H4 (cell line): Measurements from ENCODE around the gene CEP57L1. TPM values are rescaled to one million over a fixed set of nuclear protein-coding genes. Genes with fewer than 3 reads are reported as not detected.
"Not testable (repeated sequence)": the region's sequence is repeated elsewhere in the genome, so short reads cannot be mapped to it uniquely, and the experiment has no call there.

ENCODE experiments used
- DNase-seq: peaks from one replicate; pipeline ENCODE4 v3.0.0-alpha.2; 2015; ENCODE audit warnings: low spot score
- total RNA-seq: library from RNA; depleted of rRNA; stranded (reverse); fragments of >200 nt; shearing (Covaris generic); gene quantifications from 2 replicates; pipeline ENCODE4 v1.2.3, GENCODE V29; 2014

Gene CEP57L1
- total RNA-seq, 1 experiment from 2014 or later: 13.9 TPM

DNA sequence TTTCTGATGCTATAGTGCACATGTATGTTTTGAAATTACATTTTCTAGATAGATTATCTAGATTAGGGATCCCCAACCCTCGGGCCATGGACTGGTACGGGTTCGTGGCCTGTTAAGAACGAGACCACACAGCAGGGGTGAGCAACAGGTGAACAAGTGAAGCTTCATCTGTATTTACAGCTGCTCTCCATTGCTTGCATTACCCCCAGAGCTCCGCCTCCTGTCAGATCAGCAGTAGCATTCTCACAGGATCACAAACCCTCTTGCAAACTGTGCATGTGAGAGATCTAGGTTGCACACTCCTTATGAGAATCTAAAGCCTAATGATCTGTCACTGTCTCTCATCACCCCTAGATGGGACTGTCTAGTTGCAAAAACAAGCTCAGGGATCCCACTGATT is 10.4 kb downstream of the CEP57L1 start:
- DNase-seq: no peak

DNA sequence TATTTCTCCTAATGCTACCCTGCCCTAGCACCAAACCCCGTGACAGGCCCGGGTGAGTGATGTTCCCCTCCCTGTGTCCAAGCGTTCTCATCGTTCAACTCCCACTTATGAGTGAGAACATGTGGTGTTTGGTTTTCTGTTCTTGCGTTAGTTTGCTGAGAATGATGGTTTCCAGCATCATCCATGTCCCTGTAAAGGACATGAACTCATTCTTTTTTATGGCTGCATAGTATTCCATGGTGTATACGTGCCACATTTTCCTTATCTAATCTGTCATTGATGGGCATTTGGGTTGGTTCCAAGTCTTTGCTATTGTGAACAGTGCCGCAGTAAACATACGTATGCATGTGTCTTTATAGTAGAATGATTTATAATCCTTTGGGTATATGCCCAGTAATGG is 14.4 kb downstream of the CEP57L1 start:
- DNase-seq: not testable (repeated sequence)

DNA sequence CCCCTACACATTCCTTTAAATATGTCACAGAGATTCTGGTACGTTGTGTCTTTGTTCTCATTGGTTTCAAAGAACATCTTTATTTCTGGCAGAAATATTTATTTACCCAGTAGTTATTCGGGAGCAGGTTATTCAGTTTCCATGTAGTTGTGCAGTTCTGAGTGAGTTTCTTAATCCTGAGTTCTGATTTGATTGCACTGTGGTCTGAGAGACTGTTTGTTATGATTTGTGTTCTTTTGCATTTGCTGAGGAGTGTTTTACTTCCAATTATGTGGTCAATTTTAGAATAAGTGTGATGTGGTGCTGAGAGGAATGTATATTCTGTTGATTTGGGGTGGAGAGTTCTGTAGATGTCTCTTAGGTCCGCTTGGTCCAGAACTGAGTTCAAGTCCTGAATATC is 17.4 kb downstream of the CEP57L1 start:
- not testable (repeated sequence) for DNase-seq

DNA sequence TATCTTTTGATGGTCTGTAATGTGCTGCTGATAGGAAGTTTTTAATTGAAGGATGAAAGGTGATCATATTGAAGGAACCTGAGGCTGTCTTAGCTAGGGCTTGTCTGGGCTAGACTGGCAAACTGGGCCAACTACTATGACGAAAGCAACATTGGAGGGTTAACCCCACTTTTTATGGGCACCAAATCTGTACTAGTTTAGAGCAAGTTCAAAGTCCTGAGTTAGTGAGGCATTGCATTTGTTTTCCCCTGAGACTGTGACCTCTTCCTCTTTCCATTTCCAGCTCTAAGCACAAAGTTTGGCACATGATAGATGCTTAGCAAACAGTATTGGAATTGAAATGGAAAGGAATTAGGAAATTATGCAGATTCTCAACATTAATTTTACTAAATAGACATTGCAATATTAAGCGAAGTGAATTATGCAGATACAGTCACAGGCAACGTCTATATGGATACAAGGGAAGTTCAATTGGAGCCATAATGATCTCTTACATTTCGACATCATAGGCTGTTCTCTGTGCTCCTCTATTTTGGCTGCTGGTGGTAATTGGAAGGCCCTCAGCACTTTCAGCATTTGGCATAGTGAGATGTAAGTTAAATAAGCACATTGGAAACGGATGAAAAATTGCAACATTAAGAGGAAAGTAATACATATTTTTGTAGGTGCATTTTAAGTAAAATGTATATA is 22.2 kb downstream of the CEP57L1 start:
- no peak for DNase-seq

DNA sequence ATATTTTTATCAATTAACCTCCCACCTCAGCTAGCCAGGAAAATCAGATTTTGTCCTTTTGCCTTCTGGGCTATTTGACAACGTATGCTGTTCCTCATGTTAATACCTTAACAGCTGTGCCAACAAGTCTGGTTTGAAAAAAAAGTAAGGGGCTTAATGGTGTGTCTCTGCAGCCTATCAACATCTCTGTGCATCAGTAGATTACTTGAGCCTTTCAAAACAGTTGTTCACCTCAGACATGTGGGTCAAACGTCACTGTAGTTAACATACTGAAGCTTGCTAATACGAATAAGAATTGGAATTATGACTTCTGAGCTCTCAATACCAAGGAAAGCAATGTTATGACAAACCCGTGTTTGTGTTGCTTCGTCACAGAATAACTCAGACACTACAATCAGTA is 23.0 kb downstream of the CEP57L1 start:
- no peak for DNase-seq

DNA sequence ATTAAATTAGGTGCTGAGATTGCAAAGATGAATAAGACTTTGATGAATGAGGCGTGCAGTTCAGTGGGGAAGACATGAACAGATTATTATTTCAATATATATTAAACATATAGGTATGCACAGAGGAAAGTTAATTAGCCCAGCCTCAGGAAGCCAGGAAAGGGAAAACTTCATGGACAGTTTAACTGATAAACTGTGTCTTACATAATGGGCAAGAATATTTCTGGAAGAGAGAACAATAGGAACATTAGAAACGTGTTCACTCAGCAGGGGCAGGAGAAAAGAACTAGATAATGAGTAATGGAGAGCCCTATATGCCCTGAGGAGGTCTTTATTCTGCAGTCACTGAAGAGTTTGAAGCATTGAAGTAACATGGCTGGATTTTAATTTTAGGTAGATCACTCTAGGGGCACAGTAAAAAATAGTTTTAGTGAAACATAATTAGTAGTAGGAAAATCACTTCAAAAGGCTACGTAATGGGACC is 23.6 kb downstream of the CEP57L1 start:
- no peak for DNase-seq

DNA sequence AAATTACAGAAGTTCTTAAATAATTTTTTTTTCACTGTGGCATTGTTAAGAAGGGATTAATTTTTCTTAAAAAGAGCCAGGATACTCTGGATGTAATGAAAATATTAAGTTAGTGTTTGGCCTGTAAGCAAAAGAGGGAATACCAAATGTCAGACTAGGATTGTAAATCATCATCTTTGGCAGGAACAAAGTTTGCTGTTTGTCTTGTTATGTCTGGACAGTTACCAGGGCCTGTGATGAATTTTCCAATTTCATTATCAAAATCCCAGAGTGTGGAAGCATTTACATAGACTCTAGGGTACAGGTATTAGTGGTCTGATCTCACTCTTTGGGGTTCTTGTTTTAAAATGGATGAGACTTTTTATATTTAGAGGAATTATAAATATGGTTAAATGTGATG is 26.1 kb downstream of the CEP57L1 start:
- no peak for DNase-seq

DNA sequence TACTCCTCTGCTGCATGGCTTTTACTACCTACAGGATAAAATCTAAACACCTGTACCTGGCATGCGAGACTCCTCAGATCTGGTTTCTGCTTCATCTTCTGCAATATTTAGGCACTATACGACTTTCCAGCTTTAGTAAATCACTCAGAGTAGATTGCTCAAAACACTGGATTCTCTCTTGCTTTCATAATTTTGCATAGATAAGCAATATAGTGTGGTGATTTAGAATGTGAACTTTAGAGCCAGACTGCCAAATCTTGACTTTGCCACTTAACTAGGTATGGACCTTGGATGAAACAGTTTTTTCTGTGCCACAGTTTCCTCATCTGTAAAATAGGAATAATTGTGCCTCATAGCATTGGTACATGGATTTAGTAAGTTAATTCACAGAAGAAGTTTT is 28.9 kb downstream of the CEP57L1 start:
- DNase-seq: no peak

DNA sequence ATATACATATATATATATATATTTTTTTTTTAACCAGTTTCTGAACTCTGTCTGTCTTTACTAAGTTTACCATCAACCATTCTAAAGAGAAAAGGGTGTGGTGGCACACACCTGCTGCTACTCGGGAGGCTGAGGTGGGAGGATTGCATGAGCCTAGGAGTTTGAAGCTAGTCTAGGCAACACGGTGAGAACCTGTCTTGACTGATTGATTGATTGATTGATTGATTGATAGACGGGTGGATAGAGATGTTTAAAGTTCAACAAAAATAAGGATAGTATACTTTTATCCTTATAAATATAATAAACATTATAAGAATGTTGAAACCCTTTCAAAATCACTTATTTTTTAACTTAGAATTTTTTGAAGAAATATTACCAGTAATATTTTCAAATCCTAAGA is 30.2 kb downstream of the CEP57L1 start:
- DNase-seq: no peak

DNA sequence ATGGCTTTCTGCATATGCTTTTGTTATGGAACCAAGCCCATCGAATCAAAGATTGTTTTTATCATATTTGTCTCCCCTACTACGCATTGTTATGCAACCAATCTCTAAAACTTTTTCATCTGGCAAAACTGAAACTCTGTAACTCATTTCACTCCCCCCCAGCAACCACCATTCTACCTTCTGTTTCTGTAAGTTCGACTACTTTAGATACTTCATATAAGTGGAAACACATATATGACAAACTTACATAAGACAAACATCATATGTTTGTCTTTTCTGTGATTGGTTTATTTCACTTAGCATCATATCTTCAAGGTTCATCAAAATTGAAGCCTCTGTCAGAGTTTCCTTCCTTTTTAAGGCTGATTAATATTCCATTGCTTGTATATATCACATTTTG is 34.8 kb downstream of the CEP57L1 start:
- DNase-seq: no peak

DNA sequence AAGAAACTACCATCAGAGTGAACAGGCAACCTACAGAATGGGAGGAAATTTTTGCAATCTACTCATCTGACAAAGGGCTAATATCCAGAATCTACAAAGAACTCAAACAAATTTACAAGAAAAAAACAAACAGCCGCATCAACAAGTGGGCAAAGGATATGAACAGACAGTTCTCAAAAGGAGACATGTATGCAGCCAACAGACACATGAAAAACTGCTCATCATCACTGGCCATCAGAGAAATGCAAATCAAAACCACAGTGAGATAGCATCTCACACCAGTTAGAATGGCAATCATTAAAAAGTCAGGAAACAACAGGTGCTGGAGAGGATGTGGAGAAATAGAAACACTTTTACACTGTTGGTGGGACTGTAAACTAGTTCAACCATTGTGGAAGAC is 40.3 kb downstream of the CEP57L1 start:
- DNase-seq: not testable (repeated sequence)

DNA sequence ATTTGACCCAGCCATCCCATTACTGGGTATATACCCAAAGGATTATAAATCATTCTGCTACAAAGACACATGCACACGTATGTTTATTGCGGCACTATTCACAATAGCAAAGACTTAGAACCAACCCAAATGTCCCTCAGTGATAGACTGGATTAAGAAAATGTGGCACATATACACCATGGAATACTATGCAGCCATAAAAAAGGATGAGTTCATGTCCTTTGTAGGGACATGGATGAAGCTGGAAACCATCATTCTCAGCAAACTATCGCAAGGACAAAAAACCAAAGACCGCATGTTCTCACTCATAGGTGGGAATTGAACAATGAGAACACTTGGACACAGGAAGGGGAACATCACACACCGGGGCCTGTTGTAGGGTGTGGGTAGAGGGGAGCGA is 40.7 kb downstream of the CEP57L1 start:
- not testable (repeated sequence) for DNase-seq

DNA sequence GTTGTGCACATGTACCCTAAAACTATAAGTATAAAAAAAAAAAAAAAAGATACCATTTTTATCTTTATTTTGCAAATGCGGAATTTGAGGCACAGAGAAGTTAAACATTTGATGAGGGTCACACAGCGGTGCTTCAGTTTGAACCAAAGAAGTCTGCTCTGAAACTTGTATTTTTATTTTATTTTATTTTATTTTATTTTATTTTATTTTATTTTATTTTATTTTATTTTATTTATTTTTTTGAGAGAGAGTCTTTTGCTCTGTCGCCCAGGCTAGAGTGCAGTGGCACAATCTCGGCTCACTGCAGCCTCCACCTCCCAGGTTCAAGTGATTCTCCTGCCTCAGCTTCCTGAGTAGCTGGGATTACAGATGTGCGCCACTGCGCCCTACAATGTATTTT is 41.2 kb downstream of the CEP57L1 start:
- not testable (repeated sequence) for DNase-seq

DNA sequence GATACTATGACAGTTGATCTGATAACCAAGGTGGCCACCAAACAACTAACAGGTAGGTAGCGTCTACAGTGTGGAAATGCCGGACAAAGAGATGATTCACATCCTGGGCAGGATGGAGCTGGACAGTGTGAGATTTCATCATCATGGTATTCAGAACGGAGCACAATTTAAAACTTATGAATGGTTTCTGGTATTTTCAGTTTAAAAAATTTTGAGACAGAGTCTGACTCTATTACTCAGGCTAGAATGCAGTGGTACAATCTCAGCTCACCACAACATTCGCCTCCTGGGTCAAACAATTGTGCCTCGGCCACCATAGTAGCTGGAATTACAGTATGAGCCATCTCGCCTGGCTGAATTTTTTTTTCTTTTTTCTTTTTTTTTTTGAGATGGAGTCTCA is 43.8 kb downstream of the CEP57L1 start:
- DNase-seq: no peak

DNA sequence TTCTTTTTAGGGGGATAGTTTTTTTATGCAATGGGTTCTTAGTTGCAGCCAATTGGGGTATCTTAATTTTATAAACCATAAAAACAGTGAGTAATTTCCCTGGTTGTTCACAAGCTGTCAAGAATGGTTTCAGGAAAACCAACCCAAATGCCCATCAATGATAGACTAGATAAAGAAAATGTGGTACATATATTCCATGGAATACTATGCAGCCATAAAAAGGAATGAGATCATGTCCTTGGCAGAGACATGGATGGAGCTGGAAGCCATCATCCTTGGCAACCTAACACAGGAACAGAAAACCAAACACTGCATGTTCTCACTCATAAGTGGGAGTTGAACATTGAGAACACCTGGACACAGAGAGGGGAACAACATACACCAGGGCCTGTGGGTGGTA is 46.8 kb downstream of the CEP57L1 start:
- DNase-seq: not testable (repeated sequence)

DNA sequence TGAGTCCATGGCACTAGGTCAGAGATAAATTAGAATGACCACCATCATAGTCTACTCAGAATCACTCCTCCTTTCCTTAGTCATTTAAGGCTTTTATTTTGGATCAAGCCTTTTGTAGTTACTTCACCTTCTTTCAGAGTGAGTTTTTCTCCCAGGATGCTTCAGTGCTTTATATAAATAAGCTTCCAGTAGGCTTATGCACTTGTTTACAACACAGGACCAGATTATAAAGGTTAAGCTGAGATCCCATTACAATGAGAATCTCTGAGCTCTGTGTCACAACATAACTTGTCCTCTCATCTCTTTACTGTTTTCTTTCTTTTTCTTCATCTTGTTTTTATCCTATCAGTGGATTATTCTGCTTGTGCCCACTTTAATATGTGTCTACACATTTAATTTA is 47.9 kb downstream of the CEP57L1 start:
- peak; percentile 9 for DNase-seq

DNA sequence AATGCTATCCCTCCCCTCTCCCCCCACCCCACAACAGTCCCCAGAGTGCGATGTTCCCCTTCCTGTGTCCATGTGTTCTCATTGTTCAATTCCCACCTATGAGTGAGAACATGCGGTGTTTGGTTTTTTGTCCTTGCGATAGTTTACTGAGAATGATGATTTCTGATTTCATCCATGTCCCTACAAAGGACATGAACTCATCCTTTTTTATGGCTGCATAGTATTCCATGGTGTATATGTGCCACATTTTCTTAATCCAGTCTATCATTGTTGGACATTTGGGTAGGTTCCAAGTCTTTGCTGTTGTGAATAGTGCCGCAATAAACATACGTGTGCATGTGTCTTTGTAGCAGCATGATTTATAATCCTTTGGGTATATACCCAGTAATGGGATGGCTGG is 52.9 kb downstream of the CEP57L1 start:
- DNase-seq: not testable (repeated sequence)

DNA sequence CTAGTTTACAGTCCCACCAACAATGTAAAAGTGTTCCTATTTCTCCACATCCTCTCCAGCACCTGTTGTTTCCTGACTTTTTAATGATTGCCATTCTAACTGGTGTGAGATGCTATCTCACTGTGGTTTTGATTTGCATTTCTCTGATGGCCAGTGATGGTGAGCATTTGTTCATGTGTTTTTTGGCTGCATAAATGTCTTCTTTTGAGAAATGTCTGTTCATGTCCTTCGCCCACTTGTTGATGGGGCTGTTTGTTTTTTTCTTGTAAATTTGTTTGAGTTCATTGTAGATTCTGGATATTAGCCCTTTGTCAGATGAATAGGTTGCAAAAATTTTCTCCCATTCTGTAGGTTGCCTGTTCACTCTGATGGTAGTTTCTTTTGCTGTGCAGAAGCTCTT is 53.4 kb downstream of the CEP57L1 start:
- not testable (repeated sequence) for DNase-seq

DNA sequence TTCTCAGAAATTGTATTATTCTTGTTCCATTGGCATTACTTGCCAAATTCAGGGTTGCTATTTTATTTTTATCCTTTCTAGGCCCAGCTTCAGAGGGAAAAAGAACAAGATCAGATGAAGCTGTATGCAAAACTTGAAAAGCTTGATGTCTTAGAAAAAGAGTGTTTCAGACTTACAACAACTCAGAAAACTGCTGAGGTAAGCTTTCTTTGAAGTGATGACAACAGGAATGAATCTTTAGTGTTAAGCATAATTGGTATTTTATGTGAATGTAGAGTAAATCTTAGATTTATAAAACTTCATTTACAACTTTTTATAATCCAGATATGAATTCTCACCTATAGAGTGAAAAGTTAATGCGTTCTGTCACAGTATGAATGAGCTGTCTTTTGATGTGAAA is 58.4 kb downstream of the CEP57L1 start:
- DNase-seq: no peak

DNA sequence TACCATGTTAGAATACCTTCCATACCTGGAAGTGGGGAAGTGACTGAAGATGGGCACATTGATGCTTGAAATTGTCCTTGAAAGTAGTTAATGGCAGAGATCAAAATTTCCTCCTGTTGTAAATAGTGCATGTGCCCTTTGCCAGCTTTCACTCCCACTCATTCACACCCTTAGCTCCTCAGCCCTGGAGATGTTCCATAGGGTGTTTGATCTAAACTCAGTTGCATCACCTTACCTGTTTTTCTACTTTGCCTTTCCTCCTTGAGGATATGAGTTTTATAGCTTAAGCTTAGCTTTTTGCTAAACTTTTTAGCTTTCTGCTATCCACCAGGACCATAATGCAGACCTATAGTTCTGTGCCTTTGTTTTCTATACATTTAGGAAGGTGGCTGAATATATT is 69.0 kb downstream of the CEP57L1 start:
- no peak for DNase-seq

DNA sequence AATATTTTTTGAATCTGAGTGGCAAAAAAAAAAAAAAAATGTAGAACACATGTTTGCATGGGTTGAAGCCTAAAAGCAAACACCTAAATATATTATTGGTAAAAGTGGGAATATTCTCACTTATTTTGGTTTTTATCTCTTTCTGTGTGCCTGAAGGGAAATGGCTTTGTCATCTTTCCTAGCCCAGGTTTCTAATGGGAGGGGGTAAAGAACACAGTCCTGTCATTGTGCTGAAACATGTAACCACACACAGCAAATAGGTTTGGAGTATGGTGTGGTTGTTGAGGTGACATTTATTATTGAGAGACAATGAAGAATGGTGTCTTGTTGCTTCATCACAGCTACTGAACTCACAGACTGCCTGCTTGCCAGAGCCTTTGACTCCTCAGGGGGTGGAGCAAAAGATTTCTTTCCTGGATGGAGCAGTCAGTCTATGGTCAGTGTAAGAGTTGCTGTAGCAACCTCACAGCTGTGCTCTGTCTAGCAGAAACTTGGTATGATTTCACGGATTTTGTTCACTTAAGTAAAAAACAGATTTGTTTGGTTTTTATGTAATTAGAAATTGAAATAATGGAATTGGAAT is 70.2 kb downstream of the CEP57L1 start:
- peak; percentile 18 for DNase-seq

DNA sequence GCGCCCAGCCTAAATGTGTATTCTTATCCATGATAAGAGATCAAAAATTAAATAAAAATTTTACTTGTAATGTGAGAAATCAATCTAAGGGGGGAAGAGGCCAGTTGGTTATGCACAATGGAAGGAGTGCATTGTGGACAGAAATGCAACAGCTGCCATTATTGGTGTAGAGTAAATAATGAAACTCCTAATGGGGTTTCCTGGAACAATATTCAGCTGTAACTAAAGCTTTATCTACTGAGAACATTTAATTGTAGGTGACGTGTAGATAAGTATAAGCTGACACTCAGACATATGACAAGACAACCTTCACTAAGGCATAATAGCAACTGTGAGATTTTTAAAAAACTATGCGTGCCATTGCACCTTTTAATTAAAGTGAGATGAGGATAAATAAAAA is 71.4 kb downstream of the CEP57L1 start:
- no peak for DNase-seq

DNA sequence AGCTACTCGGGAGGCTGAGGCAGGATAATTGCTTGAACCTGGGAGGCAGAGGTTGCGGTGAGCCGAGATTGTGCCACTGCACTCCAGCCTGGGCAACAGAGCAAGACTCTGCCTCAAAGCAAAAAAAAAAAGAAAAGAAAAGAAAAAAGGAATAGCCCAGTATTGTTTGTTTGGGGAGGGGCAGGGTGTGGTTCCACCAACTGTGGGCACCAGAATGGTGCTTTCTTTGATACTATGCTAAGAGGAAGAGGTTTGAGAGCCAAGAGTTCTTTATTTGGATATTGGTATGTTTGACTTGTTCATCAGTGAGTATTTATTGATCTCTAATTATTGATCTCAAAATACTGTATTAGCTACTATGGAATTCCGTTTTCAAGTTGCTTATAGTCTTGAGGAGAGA is 72.3 kb downstream of the CEP57L1 start:
- DNase-seq: no peak

DNA sequence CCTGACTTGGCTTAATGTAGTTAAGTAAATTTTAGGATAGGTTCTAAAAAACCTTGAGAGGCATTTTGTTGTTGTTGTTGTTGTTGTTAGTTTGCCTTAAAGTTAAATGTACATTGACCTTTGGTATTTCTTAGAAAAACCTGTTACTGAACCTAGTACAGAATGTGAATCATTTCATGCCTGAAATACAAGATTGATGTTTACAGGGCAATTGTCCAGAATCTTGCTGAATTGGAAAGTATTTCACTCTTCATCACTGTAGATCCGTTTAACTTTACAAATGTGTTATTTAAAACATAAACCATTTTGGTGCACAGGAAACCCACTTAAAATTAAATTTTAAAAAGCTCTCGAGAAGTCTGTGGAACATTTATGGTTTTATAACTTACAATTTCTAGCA is 75.0 kb downstream of the CEP57L1 start:
- DNase-seq: no peak
